ENCODE measurements around the gene MBNL1. TPM values are rescaled to one million over a fixed set of nuclear protein-coding genes. Genes with fewer than 3 reads are reported as not detected.

The MBNL1 gene
- total RNA-seq, 2 donors from 2014 or later = 1.3 to 4.9 TPM

- no peak for TF ChIP-seq CTCF (conservative IDR thresholded peaks at IDR 0.05)
- Histone ChIP-seq H3K4me1 (ENCODE audit: control insufficient read depth, insufficient read depth, low read length) (no peaks in the 10 kb centered on the region), H3K9me3 (ENCODE audit: control insufficient read depth, low read length) (no peaks in the 10 kb centered on the region), H3K9ac (ENCODE audit: extremely low read depth, low read length, poor library complexity, severe bottlenecking) (no peak overlapping the region), H3K36me3 (ENCODE audit: control insufficient read depth, insufficient read depth, low read length) (no peaks in the 10 kb centered on the region), H3K27me3 (ENCODE audit: control insufficient read depth, insufficient read depth, low read length, poor library complexity, severe bottlenecking) (peaks cover 66% of the 10 kb centered on the region), H3K27ac (ENCODE audit: low read depth, low read length) (no peak overlapping the region), H3K4me3 (ENCODE audit: low read length) (no peak overlapping the region)
- Mint-ChIP-seq H3K27ac (no peak overlapping the region), H3K36me3 (ENCODE audit: low read depth) (no peaks in the 10 kb centered on the region), H3K4me3 (no peak overlapping the region), H3K4me1 (no peaks in the 10 kb centered on the region), H3K9me3 (no peaks in the 10 kb centered on the region), H3K27me3 (ENCODE audit: insufficient read depth) (peaks cover 47% of the 10 kb centered on the region)
- DNase-seq = no peak
- 95 to 100% methylated on average over 1 of the region's 1 CpG for WGBS, 2 experiments (ENCODE audit: insufficient coverage in 1 of 2, insufficient read length in 1 of 2)
These were observed 25.4 kb upstream of the MBNL1 start for GRCh38 chr3:152243301-152243711.

DNA sequence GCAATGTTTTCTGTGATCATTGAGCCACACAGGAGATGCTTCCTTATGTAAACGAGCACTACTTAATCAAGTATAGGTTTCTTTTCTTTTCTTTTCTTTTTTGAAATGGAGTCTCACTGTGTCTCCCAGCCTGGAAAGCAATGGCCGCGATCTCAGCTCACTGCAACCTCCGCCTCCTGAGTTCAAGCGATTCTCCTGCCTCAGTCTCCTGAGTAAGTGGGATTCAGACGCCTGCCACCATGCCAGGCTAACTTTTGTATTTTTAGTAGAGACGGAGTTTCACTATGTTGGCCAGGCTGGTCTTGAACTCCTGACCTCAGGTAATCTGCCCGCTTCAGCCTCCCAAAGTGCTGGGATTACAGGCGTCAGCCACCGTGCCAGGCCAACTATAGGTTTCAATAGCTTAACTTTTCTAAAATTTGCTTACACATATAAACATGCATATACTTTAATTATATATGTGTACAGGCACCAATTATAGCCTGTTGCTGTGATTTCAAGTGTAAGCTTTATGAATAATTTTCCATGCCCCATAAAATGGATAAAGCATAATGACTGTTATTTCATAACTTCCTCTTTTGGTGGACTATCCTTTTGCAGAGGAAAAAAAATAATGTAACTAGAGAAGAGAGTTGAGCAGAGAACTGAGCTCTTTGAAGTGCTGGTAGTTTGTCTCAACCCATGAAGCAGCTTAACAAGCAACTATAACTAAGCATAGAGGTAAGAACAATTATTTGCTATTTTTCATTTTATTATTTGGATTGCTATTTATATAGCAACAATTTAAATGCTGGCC is 24.8 kb upstream of the MBNL1 start:
- no peaks in the 10 kb centered on the region for H3K36me3 ChIP-seq (ENCODE audit: control insufficient read depth, insufficient read depth, low read length)
- Mint-ChIP-seq H3K27ac (no peak overlapping the region), H3K27me3 (ENCODE audit: insufficient read depth) (peaks cover 46% of the 10 kb centered on the region), H3K4me3 (no peak overlapping the region), H3K9me3 (no peaks in the 10 kb centered on the region), H3K36me3 (ENCODE audit: low read depth) (no peaks in the 10 kb centered on the region), H3K4me1 (no peaks in the 10 kb centered on the region)
- no peaks in the 10 kb centered on the region for H3K9me3 ChIP-seq (ENCODE audit: control insufficient read depth, low read length)
- 88 to 91% methylated on average over 7 to 10 of the region's 10 CpGs for WGBS, 2 experiments (ENCODE audit: insufficient coverage in 1 of 2, insufficient read length in 1 of 2)
- peaks cover 65% of the 10 kb centered on the region for H3K27me3 ChIP-seq (ENCODE audit: control insufficient read depth, insufficient read depth, low read length, poor library complexity, severe bottlenecking)
- H3K4me3 ChIP-seq (ENCODE audit: low read length) = no peak overlapping the region
- no peak for DNase-seq
- H3K4me1 ChIP-seq (ENCODE audit: control insufficient read depth, insufficient read depth, low read length) = no peaks in the 10 kb centered on the region
- no peak overlapping the region for H3K9ac ChIP-seq (ENCODE audit: extremely low read depth, low read length, poor library complexity, severe bottlenecking)
- TF ChIP-seq CTCF (conservative IDR thresholded peaks at IDR 0.05) = no peak
- H3K27ac ChIP-seq (ENCODE audit: low read depth, low read length) = no peak overlapping the region

- 97% methylated on average over 2 of the region's 2 CpGs; no CpG with 5 or more reads in 1 of the 2 experiments for WGBS, 2 experiments (ENCODE audit: insufficient coverage in 1 of 2, insufficient read length in 1 of 2)
- no peaks in the 10 kb centered on the region for H3K36me3 Mint-ChIP-seq (ENCODE audit: low read depth)
- no peaks in the 10 kb centered on the region for H3K4me1 Mint-ChIP-seq
- Histone ChIP-seq H3K9me3 (ENCODE audit: control insufficient read depth, low read length) (no peaks in the 10 kb centered on the region), H3K9ac (ENCODE audit: extremely low read depth, low read length, poor library complexity, severe bottlenecking) (no peak overlapping the region), H3K4me1 (ENCODE audit: control insufficient read depth, insufficient read depth, low read length) (no peaks in the 10 kb centered on the region), H3K27ac (ENCODE audit: low read depth, low read length) (no peak overlapping the region), H3K4me3 (ENCODE audit: low read length) (no peak overlapping the region), H3K27me3 (ENCODE audit: control insufficient read depth, insufficient read depth, low read length, poor library complexity, severe bottlenecking) (peaks cover 65% of the 10 kb centered on the region), H3K36me3 (ENCODE audit: control insufficient read depth, insufficient read depth, low read length) (no peaks in the 10 kb centered on the region)
- H3K27me3 Mint-ChIP-seq (ENCODE audit: insufficient read depth) = peaks cover 46% of the 10 kb centered on the region
- H3K27ac Mint-ChIP-seq = no peak overlapping the region
- H3K4me3 Mint-ChIP-seq = no peak overlapping the region
- no peak for TF ChIP-seq CTCF (conservative IDR thresholded peaks at IDR 0.05)
- DNase-seq = no peak
- no peaks in the 10 kb centered on the region for H3K9me3 Mint-ChIP-seq
These were observed 24.2 kb upstream of the MBNL1 start for GRCh38 chr3:152244517-152244888.
